Measurements from ENCODE around the gene MYLK4. TPM values are rescaled to one million over a fixed set of nuclear protein-coding genes. Genes with fewer than 3 reads are reported as not detected.

MYLK4 gene
- polyA plus RNA-seq, 1 experiment: 0.21 TPM

DNA sequence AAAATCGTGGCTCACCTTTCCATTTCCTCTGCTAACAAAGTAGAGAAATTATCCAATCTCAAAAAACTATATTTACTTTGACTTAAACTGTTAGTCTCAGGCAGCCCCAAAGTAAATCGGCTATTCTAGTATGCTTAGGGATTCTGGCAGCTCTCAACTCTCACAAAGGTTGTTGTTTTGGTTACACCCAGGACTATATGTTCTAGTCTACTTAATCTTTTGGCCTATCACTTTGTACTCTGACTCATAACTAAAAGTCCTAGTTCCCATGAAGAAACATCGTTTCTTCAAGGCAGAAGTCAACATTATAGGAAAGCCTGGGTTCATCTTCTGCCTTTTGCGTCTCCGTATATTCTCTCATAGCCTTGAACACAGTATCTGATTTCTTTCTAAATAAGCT lies 42.3 kb downstream of the MYLK4 start:
- TF ChIP-seq, protein P1, sequence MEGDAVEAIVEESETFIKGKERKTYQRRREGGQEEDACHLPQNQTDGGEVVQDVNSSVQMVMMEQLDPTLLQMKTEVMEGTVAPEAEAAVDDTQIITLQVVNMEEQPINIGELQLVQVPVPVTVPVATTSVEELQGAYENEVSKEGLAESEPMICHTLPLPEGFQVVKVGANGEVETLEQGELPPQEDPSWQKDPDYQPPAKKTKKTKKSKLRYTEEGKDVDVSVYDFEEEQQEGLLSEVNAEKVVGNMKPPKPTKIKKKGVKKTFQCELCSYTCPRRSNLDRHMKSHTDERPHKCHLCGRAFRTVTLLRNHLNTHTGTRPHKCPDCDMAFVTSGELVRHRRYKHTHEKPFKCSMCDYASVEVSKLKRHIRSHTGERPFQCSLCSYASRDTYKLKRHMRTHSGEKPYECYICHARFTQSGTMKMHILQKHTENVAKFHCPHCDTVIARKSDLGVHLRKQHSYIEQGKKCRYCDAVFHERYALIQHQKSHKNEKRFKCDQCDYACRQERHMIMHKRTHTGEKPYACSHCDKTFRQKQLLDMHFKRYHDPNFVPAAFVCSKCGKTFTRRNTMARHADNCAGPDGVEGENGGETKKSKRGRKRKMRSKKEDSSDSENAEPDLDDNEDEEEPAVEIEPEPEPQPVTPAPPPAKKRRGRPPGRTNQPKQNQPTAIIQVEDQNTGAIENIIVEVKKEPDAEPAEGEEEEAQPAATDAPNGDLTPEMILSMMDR (IDR thresholded peaks at IDR 0.05; ENCODE audit: insufficient read depth, low read depth, low read length): no peak
- POLR2A ChIA-PET: no interaction called here
- no peak for DNase-seq (ENCODE audit: low read depth)
- H3K27me3 ChIP-seq (ENCODE audit: control insufficient read depth, insufficient read depth, low read length): no peaks in the 10 kb centered on the region; the same call in 1 of the 2 replicates
- no peaks in the 10 kb centered on the region for H3K36me3 ChIP-seq (ENCODE audit: control insufficient read depth, insufficient read depth, low read length)
- no peak overlapping the region for H3K4me3 ChIP-seq (ENCODE audit: low read depth, low read length)
- CTCF ChIA-PET: interaction anchor here (1.3 kb wide), 1 partner anchor 41 kb away, joined by 4 read pairs; no protein-coding TSS in a partner anchor

DNA sequence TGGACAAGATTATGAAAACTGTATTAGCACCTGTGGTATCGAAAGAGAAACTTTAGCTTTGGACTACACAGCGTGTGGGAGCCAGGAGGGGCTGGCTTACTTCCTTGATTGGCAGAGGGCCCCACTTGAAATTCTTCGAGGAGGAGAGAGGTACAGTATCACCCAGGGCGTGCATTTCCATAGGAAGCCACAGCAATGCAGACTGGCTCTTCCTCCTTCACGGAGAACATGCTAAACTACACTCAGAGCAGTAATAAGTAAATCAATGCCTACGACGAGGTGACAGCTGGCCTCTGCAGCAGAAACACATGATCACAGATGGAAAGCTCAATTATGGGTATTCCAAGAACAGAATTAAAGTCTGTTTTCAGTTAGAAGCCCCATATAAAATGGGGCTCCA lies 44.2 kb downstream of the MYLK4 start:
- CTCF ChIA-PET: interaction anchor here (1.2 to 1.5 kb wide), 2 partner anchors 11 to 1111 kb away, joined by 3 read pairs; no protein-coding TSS in a partner anchor
- Histone ChIP-seq H3K36me3 (ENCODE audit: control insufficient read depth, insufficient read depth, low read length) (no peaks in the 10 kb centered on the region), H3K27me3 (ENCODE audit: control insufficient read depth, insufficient read depth, low read length) (no peaks in the 10 kb centered on the region; the same call in 1 of the 2 replicates), H3K4me3 (ENCODE audit: low read depth, low read length) (no peak overlapping the region)
- TF ChIP-seq, protein P1 (IDR thresholded peaks at IDR 0.05; ENCODE audit: insufficient read depth, low read depth, low read length): no peak
- POLR2A ChIA-PET: no interaction called here
- no peak for DNase-seq (ENCODE audit: low read depth)

DNA sequence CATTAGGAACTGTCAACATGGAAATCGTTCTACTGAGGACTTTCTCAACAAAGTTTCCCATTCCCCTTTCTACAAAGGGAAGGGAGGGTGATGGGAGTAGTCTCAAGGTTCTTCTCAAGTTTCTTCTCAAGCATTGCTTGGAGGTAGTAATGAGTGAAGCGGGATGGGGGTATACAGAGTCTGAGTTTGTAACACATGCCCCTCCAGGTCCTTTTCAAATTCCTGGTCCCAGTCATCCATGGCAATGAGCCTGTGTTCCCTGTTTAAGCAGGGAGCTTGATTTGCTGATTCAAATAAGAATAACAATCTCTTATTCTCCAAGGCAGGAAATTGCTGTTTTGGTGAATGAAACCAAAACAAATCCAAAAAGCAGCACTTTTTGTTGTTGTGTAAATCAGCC lies 45.5 kb downstream of the MYLK4 start:
- no peaks in the 10 kb centered on the region; the same call in none of the 2 replicates for H3K27me3 ChIP-seq (ENCODE audit: control insufficient read depth, insufficient read depth, low read length)
- CTCF ChIA-PET: interaction anchor here (1.5 kb wide), 1 partner anchor 1109 kb away, joined by 3 read pairs; no protein-coding TSS in a partner anchor
- H3K4me3 ChIP-seq (ENCODE audit: low read depth, low read length): no peak overlapping the region
- H3K36me3 ChIP-seq (ENCODE audit: control insufficient read depth, insufficient read depth, low read length): no peaks in the 10 kb centered on the region
- no peak for DNase-seq (ENCODE audit: low read depth)
- TF ChIP-seq, protein P1 (IDR thresholded peaks at IDR 0.05; ENCODE audit: insufficient read depth, low read depth, low read length): no peak
- POLR2A ChIA-PET: no interaction called here

DNA sequence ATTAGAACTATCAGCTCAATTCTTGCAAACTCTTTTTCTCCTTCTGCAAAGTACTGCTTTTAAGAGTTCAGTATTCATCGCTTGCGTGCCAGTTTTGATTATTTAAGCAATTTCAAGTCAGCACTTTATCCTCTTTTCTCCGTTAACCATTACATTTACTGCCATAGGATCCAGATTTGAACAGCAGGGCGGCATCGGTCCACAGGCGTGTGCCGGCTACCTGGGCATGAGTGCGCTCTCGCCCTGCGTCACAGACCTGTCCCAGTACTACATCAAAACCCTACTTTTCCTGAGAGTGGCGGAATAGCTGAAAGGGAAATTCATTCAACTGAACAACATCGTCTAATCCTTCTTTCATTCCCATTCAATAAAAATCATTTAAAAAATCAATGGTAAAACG lies 53.4 kb downstream of the MYLK4 start:
- DNase-seq (ENCODE audit: low read depth): no peak
- CTCF ChIA-PET: interaction anchor here (1.2 to 1.5 kb wide), 2 partner anchors 62 to 1101 kb away, joined by 3 read pairs; no protein-coding TSS in a partner anchor
- no peaks in the 10 kb centered on the region; the same call in 1 of the 2 replicates for H3K27me3 ChIP-seq (ENCODE audit: control insufficient read depth, insufficient read depth, low read length)
- TF ChIP-seq, protein P1 (IDR thresholded peaks at IDR 0.05; ENCODE audit: insufficient read depth, low read depth, low read length): no peak
- H3K36me3 ChIP-seq (ENCODE audit: control insufficient read depth, insufficient read depth, low read length): no peaks in the 10 kb centered on the region
- POLR2A ChIA-PET: no interaction called here
- no peak overlapping the region for H3K4me3 ChIP-seq (ENCODE audit: low read depth, low read length)

DNA sequence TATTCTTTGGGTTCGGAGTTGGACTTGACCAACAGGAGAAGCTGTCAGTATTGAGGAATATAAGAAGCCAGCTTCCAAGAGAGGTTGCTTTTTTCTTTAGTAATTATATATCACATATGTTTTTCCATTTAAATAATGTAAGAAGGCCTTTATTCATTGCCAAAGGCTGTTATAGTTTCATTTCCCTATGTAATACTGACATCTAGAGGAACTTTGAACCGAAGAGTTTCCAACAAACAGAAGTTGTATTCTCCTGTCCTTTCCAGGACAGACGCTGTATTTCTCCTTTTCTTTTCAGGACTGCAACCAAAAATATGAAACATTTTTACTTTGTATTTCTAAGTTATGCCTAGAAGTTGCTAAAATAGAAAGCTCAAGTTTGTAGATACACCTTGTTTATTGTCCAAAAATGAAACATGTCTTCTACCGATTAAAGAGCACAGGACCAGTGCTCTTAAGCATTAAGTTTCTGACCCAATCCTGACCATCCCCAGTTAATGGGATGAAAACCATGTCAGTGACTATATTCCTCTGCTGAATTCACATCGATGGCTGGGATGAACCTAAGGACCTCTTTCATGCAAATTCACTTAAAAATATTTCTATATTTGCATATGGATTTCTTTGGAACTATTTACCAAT lies 55.1 kb downstream of the MYLK4 start:
- no peak for DNase-seq (ENCODE audit: low read depth)
- H3K27me3 ChIP-seq (ENCODE audit: control insufficient read depth, insufficient read depth, low read length): no peaks in the 10 kb centered on the region
- TF ChIP-seq, protein P1 (IDR thresholded peaks at IDR 0.05; ENCODE audit: insufficient read depth, low read depth, low read length): peak; percentile 31; the same call in 1 of the 2 replicates
- ChIA-PET CTCF (interaction anchor here (0.9 to 3.0 kb wide), 2 partner anchors 1095 to 1099 kb away, joined by 4 to 14 read pairs; no protein-coding TSS in a partner anchor), POLR2A (no interaction called here)
- no peaks in the 10 kb centered on the region for H3K36me3 ChIP-seq (ENCODE audit: control insufficient read depth, insufficient read depth, low read length)
- H3K4me3 ChIP-seq (ENCODE audit: low read depth, low read length): no peak overlapping the region
